ENCODE results near the gene PLA2G6. TPM values are rescaled to one million over a fixed set of nuclear protein-coding genes. Genes with fewer than 3 reads are reported as not detected.

Gene PLA2G6
- total RNA-seq, 1 experiment from 2014 or later: 6.0 TPM

- H3F3A ChIP-seq (ENCODE audit: low read length, unreplicated experiment): no peaks in the 10 kb centered on the region
- TF ChIP-seq EZH2phosphoT487 (IDR thresholded peaks at IDR 0.05; ENCODE audit: borderline replicate concordance, low read length) (no peak), EZH2 (IDR thresholded peaks at IDR 0.05; ENCODE audit: low read length, unreplicated experiment) (no peak)
- DNase-seq: no peak
- peaks cover 10% of the 10 kb centered on the region; the same call in 1 of the 2 replicates for H3K4me1 ChIP-seq (ENCODE audit: insufficient read depth, low read length)
- intact Hi-C loops (cut with micrococcal nuclease): no loop called here
- no peaks in the 10 kb centered on the region for H3K9me2 ChIP-seq (replicated peaks; ENCODE audit: low read length)
- no peaks in the 10 kb centered on the region for H3K27me3 ChIP-seq (ENCODE audit: low read length)
- no peak for ATAC-seq
- no peaks in the 10 kb centered on the region for H4K20me1 ChIP-seq (ENCODE audit: low read length)
- H3K4me3 ChIP-seq (ENCODE audit: low read length): no peak overlapping the region
- BruUV-seq (replicated peaks): no TSS peak
- ChIA-PET POLR2A (ENCODE audit: unreplicated experiment) (no interaction called here), CTCF (no interaction called here)
- H3K4me2 ChIP-seq (ENCODE audit: low read length): no peak overlapping the region
- H3K27ac ChIP-seq (ENCODE audit: low read length): no peak overlapping the region
- no peak overlapping the region for H3K9ac ChIP-seq (ENCODE audit: low read length)
- H2AFZ ChIP-seq (ENCODE audit: low read length): no peak overlapping the region
- no peaks in the 10 kb centered on the region for H3K36me3 ChIP-seq (ENCODE audit: low read depth, low read length)
- no peaks in the 10 kb centered on the region for H3K9me3 ChIP-seq (ENCODE audit: low read length)
- no peaks in the 10 kb centered on the region for H3K79me2 ChIP-seq (ENCODE audit: low read length)
Measured at GRCh38 chr22:38191055-38191454, 9.4 kb upstream of the PLA2G6 start.

GRCh38 chr22:38190581-38190980 is 9.0 kb upstream of the PLA2G6 start:
- ATAC-seq: no peak
- BruUV-seq (replicated peaks): no TSS peak
- H3K4me2 ChIP-seq (ENCODE audit: low read length): no peak overlapping the region
- no peaks in the 10 kb centered on the region for H4K20me1 ChIP-seq (ENCODE audit: low read length)
- peaks cover 10% of the 10 kb centered on the region; the same call in 1 of the 2 replicates for H3K4me1 ChIP-seq (ENCODE audit: insufficient read depth, low read length)
- H3K27me3 ChIP-seq (ENCODE audit: low read length): no peaks in the 10 kb centered on the region
- no peak overlapping the region for H2AFZ ChIP-seq (ENCODE audit: low read length)
- ChIA-PET POLR2A (ENCODE audit: unreplicated experiment) (no interaction called here), CTCF (no interaction called here)
- no peak overlapping the region for H3K4me3 ChIP-seq (ENCODE audit: low read length)
- DNase-seq: no peak
- H3F3A ChIP-seq (ENCODE audit: low read length, unreplicated experiment): no peaks in the 10 kb centered on the region
- H3K79me2 ChIP-seq (ENCODE audit: low read length): no peaks in the 10 kb centered on the region
- no peak for TF ChIP-seq EZH2phosphoT487 (IDR thresholded peaks at IDR 0.05; ENCODE audit: borderline replicate concordance, low read length)
- TF ChIP-seq EZH2 (IDR thresholded peaks at IDR 0.05; ENCODE audit: low read length, unreplicated experiment): no peak
- TF ChIP-seq CTCF (conservative IDR thresholded peaks at IDR 0.05; ENCODE audit: low read depth, low read length): no peak
- intact Hi-C loops (cut with micrococcal nuclease): no loop called here
- no peak overlapping the region for H3K27ac ChIP-seq (ENCODE audit: low read length)
- no peaks in the 10 kb centered on the region for H3K36me3 ChIP-seq (ENCODE audit: low read depth, low read length)
- H3K9ac ChIP-seq (ENCODE audit: low read length): no peak overlapping the region
- H3K9me2 ChIP-seq (replicated peaks; ENCODE audit: low read length): no peaks in the 10 kb centered on the region
- H3K9me3 ChIP-seq (ENCODE audit: low read length): no peaks in the 10 kb centered on the region

- no peak for DNase-seq
- intact Hi-C loops (cut with micrococcal nuclease): no loop called here
- H3K9ac ChIP-seq (ENCODE audit: low read length): no peak overlapping the region
- H2AFZ ChIP-seq (ENCODE audit: low read length): no peak overlapping the region
- TF ChIP-seq CTCF (conservative IDR thresholded peaks at IDR 0.05; ENCODE audit: low read depth, low read length) (no peak), EZH2 (IDR thresholded peaks at IDR 0.05; ENCODE audit: low read length, unreplicated experiment) (no peak)
- H3K4me3 ChIP-seq (ENCODE audit: low read length): no peak overlapping the region
- no peaks in the 10 kb centered on the region for H4K20me1 ChIP-seq (ENCODE audit: low read length)
- H3K9me3 ChIP-seq (ENCODE audit: low read length): no peaks in the 10 kb centered on the region
- no peak overlapping the region for H3K27ac ChIP-seq (ENCODE audit: low read length)
- no peaks in the 10 kb centered on the region for H3K27me3 ChIP-seq (ENCODE audit: low read length)
- H3K4me1 ChIP-seq (ENCODE audit: insufficient read depth, low read length): peaks cover 5% of the 10 kb centered on the region; the same call in 1 of the 2 replicates
- H3K36me3 ChIP-seq (ENCODE audit: low read depth, low read length): no peaks in the 10 kb centered on the region
- ATAC-seq: no peak
- H3K4me2 ChIP-seq (ENCODE audit: low read length): no peak overlapping the region
- ChIA-PET CTCF (no interaction called here), POLR2A (ENCODE audit: unreplicated experiment) (no interaction called here)
- BruUV-seq (replicated peaks): no TSS peak
- no peaks in the 10 kb centered on the region for H3F3A ChIP-seq (ENCODE audit: low read length, unreplicated experiment)
- no peaks in the 10 kb centered on the region for H3K9me2 ChIP-seq (replicated peaks; ENCODE audit: low read length)
- H3K79me2 ChIP-seq (ENCODE audit: low read length): no peaks in the 10 kb centered on the region
Measured at GRCh38 chr22:38189104-38189503, 7.5 kb upstream of the PLA2G6 start.

All from PC-3 (cell line).